Measurements from ENCODE around the gene KRT28.

- TF ChIP-seq POLR2A (IDR thresholded peaks at IDR 0.05): no peak
- TF ChIP-seq CTCF (IDR thresholded peaks at IDR 0.05): no peak
These were observed 4.6 kb downstream of the KRT28 start for GRCh38 chr17:40795019-40795667.

Measured in adrenal gland (tissue), 5 donors.